K562 (cell line): Measurements from ENCODE around the gene LUZP1. TPM values are rescaled to one million over a fixed set of nuclear protein-coding genes. Genes with fewer than 3 reads are reported as not detected.

Experiments
- ATAC-seq: fragments of 200-7000 bp; cut with Tn5 transposase; 3 replicates; pipeline ENCODE4 v1.9.1; 2020; ENCODE audit warnings: moderate library complexity
- BruUV-seq: library from RNA; stranded (reverse); fragments of 400-500 nt; replicated peaks from 2 replicates; lab custom pipeline; 2021; lab: Mats Ljungman, UMichigan
- CTCF ChIA-PET: fragments of 300-600 bp; formaldehyde crosslinking; extraction: SDS; loops from one replicate; lab custom pipeline; 2021; ENCODE audit warnings: low intra/inter-chr PET ratio; lab: Yijun Ruan, JAX
- POLR2A ChIA-PET: fragments of 300-600, 350-650 bp; sonication (Branson Sonifier 250); formaldehyde crosslinking; extraction: SDS; loops from one replicate; lab custom pipeline; 2021; ENCODE audit warnings: antibody characterized with exemption, inconsistent platforms; lab: Yijun Ruan, JAX
- DNase-seq, 4 experiments: peaks; one replicate each; pipeline versions ENCODE4 v3.0.0 to v3.0.0-alpha.2; 2011 to 2018; ENCODE audit warnings: low spot score in 3 of 4, mixed read lengths in 3 of 4; ENCODE audit errors: extremely low read depth in 1 of 4
- FAIRE-seq: peaks from 2 replicates; lab custom pipeline; 2011; peaks lifted over from hg19 to GRCh38; lab: Jason Lieb, UNC
- H2AFZ ChIP-seq: 2 replicates; pipeline ENCODE4 v1.6.0; 2011; ENCODE audit warnings: low read depth, low read length, control low read depth, inconsistent platforms
- H3K27ac ChIP-seq: fragments of 200-600 bp; 3 replicates; pipeline ENCODE4 v1.8.0; 2011; ENCODE audit warnings: low read depth, mild to moderate bottlenecking, control low read depth, inconsistent platforms, low read length, moderate library complexity, mixed read lengths; ENCODE audit errors: extremely low read depth
- H3K27me3 ChIP-seq, 2 experiments: fragments of 300-600 bp in 1 of 2; 2 replicates in 1 of 2; 3 replicates in 1 of 2; pipeline versions ENCODE4 v1.6.0 to v1.8.0; 2011; ENCODE audit warnings: inconsistent platforms in 2 of 2, low read length in 2 of 2, mild to moderate bottlenecking in 1 of 2, mixed read lengths in 1 of 2, moderate library complexity in 1 of 2; ENCODE audit not compliant: control insufficient read depth in 2 of 2, insufficient read depth in 2 of 2
- H3K36me3 ChIP-seq: fragments of 300-600 bp; 3 replicates; pipeline ENCODE4 v1.8.0; 2011; ENCODE audit warnings: mild to moderate bottlenecking, low read length, inconsistent platforms; ENCODE audit not compliant: control insufficient read depth, insufficient read depth
- H3K4me1 ChIP-seq, 2 experiments: fragments of 200-600 bp in 1 of 2; replicated peaks in 1 of 2; 2 replicates in 1 of 2; 3 replicates in 1 of 2; pipeline versions ENCODE4 v1.5.1 to v1.8.0; 2011; ENCODE audit warnings: inconsistent platforms in 2 of 2, low read length in 2 of 2, mild to moderate bottlenecking in 1 of 2, mixed read lengths in 1 of 2, moderate library complexity in 1 of 2; ENCODE audit not compliant: control insufficient read depth in 2 of 2, insufficient read depth in 2 of 2
- H3K4me2 ChIP-seq: 2 replicates; pipeline ENCODE4 v1.6.1; 2011; ENCODE audit warnings: low read length, control low read depth, inconsistent platforms, mixed read lengths; ENCODE audit not compliant: insufficient read depth
- H3K4me3 ChIP-seq: fragments of 200-600 bp; sonication (generic), shearing (Covaris generic); 2 replicates; pipeline ENCODE4 v1.5.1; 2016; ENCODE audit warnings: control low read depth, inconsistent platforms
- H3K79me2 ChIP-seq: fragments of 200-600 bp; 3 replicates; pipeline ENCODE4 v1.8.0; 2011; ENCODE audit warnings: low read length, inconsistent platforms; ENCODE audit not compliant: control insufficient read depth, insufficient read depth
- H3K9ac ChIP-seq, 2 experiments: 2 replicates each; pipeline versions ENCODE4 v1.6.0 to v1.6.1; 2011; ENCODE audit warnings: low read depth in 2 of 2, low read length in 2 of 2, control low read depth in 1 of 2, inconsistent platforms in 1 of 2, mild to moderate bottlenecking in 1 of 2, mixed read lengths in 1 of 2; ENCODE audit not compliant: insufficient read depth in 1 of 2
- H3K9me1 ChIP-seq: one replicate; pipeline ENCODE4 v1.6.0; 2011; ENCODE audit warnings: inconsistent platforms, mild to moderate bottlenecking, low read length, moderate library complexity; ENCODE audit not compliant: control insufficient read depth, insufficient read depth
- H3K9me3 ChIP-seq: replicated peaks from 2 replicates; pipeline ENCODE4 v1.5.1; 2011; ENCODE audit warnings: low read depth, low read length, inconsistent platforms; ENCODE audit not compliant: control insufficient read depth, insufficient read depth
- H4K20me1 ChIP-seq: replicated peaks from 2 replicates; pipeline ENCODE4 v1.6.1; 2011; ENCODE audit warnings: low read length, inconsistent platforms, mixed read lengths; ENCODE audit not compliant: control insufficient read depth, insufficient read depth
- C11orf30 ChIP-seq: fragments of 450-650 bp; IDR thresholded peaks from 2 replicates; pipeline ENCODE4 v1.6.1; 2016; ENCODE audit warnings: low read depth, mild to moderate bottlenecking
- CC2D1A ChIP-seq: fragments of 450-650 bp; IDR thresholded peaks from 2 replicates; pipeline ENCODE4 v1.6.1; 2017; ENCODE audit warnings: mild to moderate bottlenecking
- CEBPZ ChIP-seq: fragments of 150-350 bp; IDR thresholded peaks from 2 replicates; pipeline ENCODE4 v1.6.1; 2014; ENCODE audit warnings: low read depth, mild to moderate bottlenecking, low read length, borderline replicate concordance
- EHMT2 ChIP-seq: fragments of 450-650 bp; IDR thresholded peaks from 2 replicates; pipeline ENCODE4 v1.6.1; 2018; ENCODE audit warnings: antibody characterized with exemption
- GTF2F1 ChIP-seq: IDR thresholded peaks from 2 replicates; pipeline ENCODE4 v1.6.1; 2011; ENCODE audit warnings: low read depth, low read length, improper control_type of control experiment
- KAT8 ChIP-seq: fragments of 450-650 bp; IDR thresholded peaks from 2 replicates; pipeline ENCODE4 v1.6.1; 2016; ENCODE audit warnings: low read depth, mild to moderate bottlenecking
- MIER1 ChIP-seq: fragments of 450-650 bp; IDR thresholded peaks from 2 replicates; pipeline ENCODE4 v1.6.1; 2016; ENCODE audit warnings: antibody characterized with exemption, mild to moderate bottlenecking, low read depth
- NFATC3 ChIP-seq: fragments of 450-650 bp; IDR thresholded peaks from 2 replicates; pipeline ENCODE4 v1.6.1; 2017; ENCODE audit warnings: mild to moderate bottlenecking
- NFE2 ChIP-seq: IDR thresholded peaks from 2 replicates; pipeline ENCODE4 v1.6.1; 2014; ENCODE audit warnings: antibody characterized with exemption, low read depth
- RBM34 ChIP-seq: fragments of 200-400 bp; formaldehyde crosslinking; IDR thresholded peaks from 2 replicates; pipeline ENCODE4 v1.6.1; 2018; ENCODE audit warnings: low read length, borderline replicate concordance; ENCODE audit not compliant: insufficient read depth
- TEAD4 ChIP-seq, 2 experiments: sonication (generic) in 1 of 2; formaldehyde crosslinking in 1 of 2; IDR thresholded peaks; 2 replicates each; pipeline versions ENCODE4 v1.6.1 to v1.8.0; 2012 to 2022; ENCODE audit warnings: borderline replicate concordance in 1 of 2, inconsistent platforms in 1 of 2, low read length in 1 of 2, mild to moderate bottlenecking in 1 of 2, missing genetic modification reagents in 1 of 2
- THAP12 ChIP-seq: fragments of 250-450 bp; sonication (Bioruptor Pico); IDR thresholded peaks from 2 replicates; pipeline ENCODE4 v1.9.0; 2021; ENCODE audit warnings: mild to moderate bottlenecking, inconsistent platforms
- THAP7 ChIP-seq: fragments of 250-450 bp; sonication (Bioruptor Pico); IDR thresholded peaks from 2 replicates; pipeline ENCODE4 v1.5.0; 2021
- ZNF134 ChIP-seq: fragments of 250-450 bp; sonication (Bioruptor Pico); conservative IDR thresholded peaks from 2 replicates; pipeline ENCODE4 v1.4.0; 2020
- ZNF212 ChIP-seq: fragments of 450-650 bp; formaldehyde crosslinking; IDR thresholded peaks from 2 replicates; pipeline ENCODE4 v1.4.0; 2020; ENCODE audit warnings: mild to moderate bottlenecking
- ZNF347 ChIP-seq: fragments of 450-650 bp; formaldehyde crosslinking; IDR thresholded peaks from 2 replicates; pipeline ENCODE4 v1.4.0; 2020; ENCODE audit warnings: low read depth, mild to moderate bottlenecking, moderate library complexity
- WGBS: fragments of 100-300 bp; shearing (Covaris generic); methylation state at CpG from one replicate; pipeline ENCODE4 v1.1.6; 2016; ENCODE audit warnings: low coverage, mixed read lengths; ENCODE audit not compliant: insufficient coverage; ENCODE audit errors: missing lambda C conversion rate; 5-methylcytosine and 5-hydroxymethylcytosine counted together
- in situ Hi-C: fragments of 300-500 bp; cut with MboI; formaldehyde crosslinking; loops from 4 replicates; pipeline ENCODE4 v1.15.0; 2018; ENCODE audit warnings: inconsistent platforms, mixed read lengths
- intact Hi-C: fragments of 100-400 bp; cut with micrococcal nuclease; formaldehyde crosslinking; loops from 2 replicates; pipeline ENCODE4 v1.14.2; 2022
- polyA plus RNA-seq, 8 experiments: library from polyadenylated mRNA; depleted of rRNA in 4 of 8; stranded (reverse) in 5 of 8; unstranded in 3 of 8; fragments of >200 nt; fragmentation: Nextera tagmentation in 2 of 8; fragmentation: Illumina TruSeq in 1 of 8; extraction: Ambion mirVana in 2 of 8; extraction: Trizol in 1 of 8; gene quantifications; 2 replicates each; pipeline versions ENCODE4 v1.2.1 to v1.2.3, GENCODE V29; 2011 to 2014; ENCODE audit warnings: inconsistent platforms in 1 of 8, missing spikeins in 1 of 8
- total RNA-seq, 7 experiments: library from RNA; depleted of rRNA in 6 of 7; stranded (reverse); fragments of >200 nt in 6 of 7; fragmentation: Illumina TruSeq in 2 of 7; extraction: Trizol in 2 of 7; gene quantifications; 2 replicates each; pipeline versions ENCODE4 v1.2.1 to v1.2.3, GENCODE V29; 2011 to 2021; ENCODE audit warnings: low replicate concordance in 1 of 7

LUZP1 gene
- total and polyA plus RNA-seq, 9 of the 15 experiments (the other 6 are each of a cell fraction or from before 2014, with no cell fraction given) = 6.5 to 19.1 (median 12.4) TPM

- TF ChIP-seq THAP12 (CRISPR knock-in tag) = no peak
- TF ChIP-seq, all 486 proteins: peak for 7
Observed at GRCh38 chr1:23200883-23201282, 32.2 kb upstream of the LUZP1 start (continued).

GRCh38 chr1:23198373-23198772, 29.7 kb upstream of the LUZP1 start:
- Histone ChIP-seq H3K4me3 (no peak overlapping the region), H4K20me1 (no peaks in the 10 kb centered on the region), H3K27me3 (peaks cover 26 to 35% of the 10 kb centered on the region in 2 experiments), H2AFZ (0 out of 2 replicates have a peak overlapping the region, but pooled peaks have one; percentile 67), H3K27ac (no peak overlapping the region), H3K36me3 (no peaks in the 10 kb centered on the region), H3K79me2 (no peaks in the 10 kb centered on the region), H3K9me3 (no peaks in the 10 kb centered on the region), H3K4me1 (peaks cover 0 to 2% of the 10 kb centered on the region in 2 experiments; a peak in 1 of 5 replicates), H3K9me1 (no peaks in the 10 kb centered on the region), H3K9ac (no peak overlapping the region), H3K4me2 (no peak overlapping the region)
- 2% methylated on average over 4 of the region's 4 CpGs for WGBS
- intact Hi-C loops = no loop called here
- BruUV-seq = no TSS peak
- peak; percentile 52 for FAIRE-seq
- CTCF ChIA-PET = interaction anchor here (0.6 to 0.9 kb wide), 2 partner anchors 100 to 297 kb away, joined by 3 read pairs; no protein-coding TSS in a partner anchor
- DNase-seq = no peak
- in situ Hi-C loops = no loop called here
- POLR2A ChIA-PET = interaction anchor here (0.6 to 0.7 kb wide), 2 partner anchors 9 to 136 kb away, joined by 3 to 4 read pairs; no protein-coding TSS in a partner anchor
- no peak; the same call in 1 of the 3 replicates for ATAC-seq
- TF ChIP-seq MIER1 = no peak
- TF ChIP-seq ZNF134 (CRISPR knock-in tag) = no peak
- no peak for TF ChIP-seq ZNF347
- no peak for TF ChIP-seq RBM34
- no peak for TF ChIP-seq TEAD4 (IDR thresholded peaks at IDR 0.05; ENCODE audit: low read length)
- TF ChIP-seq TEAD4 (CRISPR knock-in tag; IDR thresholded peaks at IDR 0.05; ENCODE audit: borderline replicate concordance) = no peak
- TF ChIP-seq NFE2 = peak; percentile 55
- TF ChIP-seq ZNF212 (CRISPR knock-in tag) = no peak
- no peak for TF ChIP-seq CC2D1A
- TF ChIP-seq THAP7 (CRISPR knock-in tag) = no peak
- no peak for TF ChIP-seq GTF2F1
- TF ChIP-seq C11orf30 = peak; percentile 83
- no peak for TF ChIP-seq CEBPZ
- no peak for TF ChIP-seq NFATC3
- no peak for TF ChIP-seq KAT8
- peak; percentile 46; the same call in 1 of the 2 replicates for TF ChIP-seq EHMT2
